ENCODE data around the gene TRMT13.

The TRMT13 gene

GRCh38 chr1:100132566-100133477 lies at the start of gene TRMT13, which contains the start of gene SASS6:
TSS of gene TRMT13 (plus strand) at chr1:100133163. CDS start at chr1:100133169, 6 bp downstream.
TSS of gene SASS6 (minus strand) at chr1:100132930. CDS start at chr1:100132814, 116 bp downstream.
- DNase-seq, result peak; percentile 96

GRCh38 chr1:100087396-100087795 lies 45.6 kb upstream of the TRMT13 start:
- no peak for DNase-seq

GRCh38 chr1:100089082-100089481 lies 43.9 kb upstream of the TRMT13 start:
- no peak for DNase-seq

- no peak for DNase-seq
These were observed 42.5 kb upstream of the TRMT13 start for GRCh38 chr1:100090471-100090870.

GRCh38 chr1:100100202-100100601 lies 32.8 kb upstream of the TRMT13 start:
- DNase-seq, result no peak

- DNase-seq, result no peak
These were observed 31.4 kb upstream of the TRMT13 start for GRCh38 chr1:100101564-100101963.

- no peak for DNase-seq
These were observed 25.3 kb upstream of the TRMT13 start for GRCh38 chr1:100107696-100108095.

- no peak for DNase-seq
These were observed 23.4 kb upstream of the TRMT13 start for GRCh38 chr1:100109554-100110066.

- no peak for DNase-seq
These were observed 17.4 kb upstream of the TRMT13 start for GRCh38 chr1:100115524-100115923.

- DNase-seq, result no peak
These were observed 10.8 kb upstream of the TRMT13 start for GRCh38 chr1:100122177-100122576.

- no peak for DNase-seq
These were observed 5.7 kb upstream of the TRMT13 start for GRCh38 chr1:100127226-100127625.

- no peak for DNase-seq
These were observed 2.3 kb upstream of the TRMT13 start for GRCh38 chr1:100130552-100131077.

GRCh38 chr1:100131623-100132022 lies 1.3 kb upstream of the TRMT13 start:
- no peak for DNase-seq

GRCh38 chr1:100134872-100135271 lies 1.9 kb downstream of the TRMT13 start:
- DNase-seq, result peak; percentile 1

- DNase-seq, result no peak
These were observed 4.6 kb downstream of the TRMT13 start for GRCh38 chr1:100137602-100138001.

- no peak for DNase-seq
These were observed 8.2 kb downstream of the TRMT13 start for GRCh38 chr1:100141192-100141591.

- no peak for DNase-seq
These were observed 9.4 kb downstream of the TRMT13 start for GRCh38 chr1:100142343-100142742.

- no peak for DNase-seq
These were observed 12.2 kb downstream of the TRMT13 start for GRCh38 chr1:100145116-100145515.

GRCh38 chr1:100146958-100147357 lies 14.0 kb downstream of the TRMT13 start:
- DNase-seq, result no peak

- DNase-seq, result no peak
These were observed 14.9 kb downstream of the TRMT13 start for GRCh38 chr1:100147875-100148274.

GRCh38 chr1:100151679-100152078 lies 18.7 kb downstream of the TRMT13 start:
- no peak for DNase-seq

GRCh38 chr1:100152271-100152670 lies 19.3 kb downstream of the TRMT13 start:
- no peak for DNase-seq

GRCh38 chr1:100162881-100163280 lies 29.9 kb downstream of the TRMT13 start:
- no peak for DNase-seq

GRCh38 chr1:100164216-100164615 lies 31.3 kb downstream of the TRMT13 start:
- DNase-seq, result no peak

All from CD4-positive, alpha-beta T cell treated with Interleukin-21 for 1 hour (primary cell).